SH-SY5Y (cell line): ENCODE data around the gene ACKR1.

Source experiments
- GATA2 ChIP-seq: IDR thresholded peaks from 2 replicates; pipeline ENCODE4 v1.6.1; 2011; ENCODE audit warnings: mild to moderate bottlenecking, low read depth, low read length
- GATA3 ChIP-seq: IDR thresholded peaks from 2 replicates; pipeline ENCODE4 v1.6.1; 2011; ENCODE audit warnings: low read depth, mild to moderate bottlenecking, low read length, moderate library complexity

DNA sequence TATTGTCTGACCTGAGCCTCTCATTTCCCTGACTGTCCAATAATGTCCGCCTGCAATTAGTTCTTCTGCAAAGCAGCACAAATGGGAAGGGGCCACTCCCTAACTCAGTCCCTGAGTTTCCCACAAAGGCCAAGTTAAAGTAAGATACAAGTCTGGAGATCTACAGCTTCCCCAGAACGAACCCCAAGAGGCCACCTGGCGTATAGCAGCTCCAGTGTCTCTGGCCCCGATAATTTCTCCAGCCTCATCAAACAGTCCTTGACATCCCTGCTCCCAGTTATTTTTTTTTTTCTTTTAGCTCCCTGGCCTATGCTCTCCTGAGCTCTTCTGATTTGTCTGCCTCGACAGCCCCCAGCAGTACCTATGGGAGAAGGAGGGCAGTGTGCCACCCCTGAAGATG, 8.1 kb upstream of the ACKR1 start:
- TF ChIP-seq GATA2 (no peak), GATA3 (no peak)
